ENCODE data around the gene RPS6KL1.

- TF ChIP-seq CTCF (IDR thresholded peaks at IDR 0.05; ENCODE audit: borderline replicate concordance, extremely low read depth, low read length, poor library complexity, severe bottlenecking) (no peak), EZH2 (IDR thresholded peaks at IDR 0.05; ENCODE audit: borderline replicate concordance, low read depth, low read length, severe bottlenecking) (no peak)
Observed at GRCh38 chr14:74893614-74894091, 29.4 kb downstream of the RPS6KL1 start.

All from DND-41 (cell line).